HCT116 (cell line): ENCODE results near the gene CCDC183. TPM values are rescaled to one million over a fixed set of nuclear protein-coding genes. Genes with fewer than 3 reads are reported as not detected.

Source experiments
- ATAC-seq: fragments of 200-7000 bp; cut with Tn5 transposase; 2 replicates; pipeline ENCODE4 v1.9.1; 2020; ENCODE audit warnings: mild to moderate bottlenecking, moderate library complexity
- BruUV-seq: library from RNA; stranded (reverse); fragments of 400-500 nt; replicated peaks from 2 replicates; lab custom pipeline; 2021; lab: Mats Ljungman, UMichigan
- CTCF ChIA-PET: fragments of 300-600 bp; sonication (Branson Sonifier 250); formaldehyde crosslinking; loops from one replicate; lab custom pipeline; 2021; ENCODE audit warnings: antibody characterized with exemption; lab: Charles Lee
- POLR2A ChIA-PET: fragments of 300-600, 350-600 bp; sonication (Branson Sonifier 250); formaldehyde crosslinking; loops from one replicate; lab custom pipeline; 2021; ENCODE audit warnings: antibody characterized with exemption; lab: Charles Lee
- RAD21 ChIA-PET, 2 experiments: fragments of 300-600 bp; sonication (Branson Sonifier 250); formaldehyde crosslinking; loops; one replicate each; lab custom pipeline; 2023; ENCODE audit warnings: low total read pairs in 2 of 2; ENCODE audit not compliant: uncharacterized antibody in 2 of 2, unreplicated experiment in 2 of 2, low non-redundant PET in 1 of 2; lab: Charles Lee
- DNase-seq: peaks from one replicate; pipeline ENCODE4 v3.0.0-alpha.2; 2010; ENCODE audit warnings: low read depth, low spot score
- H2AFZ ChIP-seq: fragments of 200-600 bp; shearing (Covaris generic), sonication (generic); 2 replicates; pipeline ENCODE4 v1.6.1; 2017; ENCODE audit warnings: low read depth, mixed run types, mixed read lengths, antibody characterized with exemption, low read length; ENCODE audit not compliant: poor library complexity, severe bottlenecking
- H3K27ac ChIP-seq: 2 replicates; pipeline ENCODE4 v1.5.1; 2012; ENCODE audit warnings: low read depth, low read length
- H3K27me3 ChIP-seq: fragments of 200-600 bp; sonication (generic); 2 replicates; pipeline ENCODE4 v1.6.1; 2016; ENCODE audit warnings: mixed run types, low read length, mixed read lengths; ENCODE audit not compliant: insufficient read depth
- H3K36me3 ChIP-seq, 2 experiments: fragments of 200-500 bp in 1 of 2; fragments of 200-600 bp in 1 of 2; sonication (Bioruptor generic) in 1 of 2; sonication (generic) in 1 of 2; 2 replicates each; pipeline versions ENCODE4 v1.5.1 to v1.6.1; 2014 to 2016; ENCODE audit warnings: low read length in 2 of 2, inconsistent platforms in 1 of 2, mixed read lengths in 1 of 2, mixed run types in 1 of 2; ENCODE audit not compliant: insufficient read depth in 2 of 2, control insufficient read depth in 1 of 2
- H3K4me1 ChIP-seq, 2 experiments: fragments of 200-600 bp in 1 of 2; sonication (generic) in 1 of 2; 2 replicates each; pipeline versions ENCODE4 v1.5.1 to v1.6.1; 2012 to 2017; ENCODE audit warnings: low read length in 2 of 2, inconsistent platforms in 1 of 2, mild to moderate bottlenecking in 1 of 2, mixed read lengths in 1 of 2, mixed run types in 1 of 2, moderate library complexity in 1 of 2; ENCODE audit not compliant: insufficient read depth in 2 of 2, control insufficient read depth in 1 of 2
- H3K4me2 ChIP-seq: fragments of 200-600 bp; sonication (generic); 2 replicates; pipeline ENCODE4 v1.6.1; 2017; ENCODE audit warnings: mixed run types, low read length, mixed read lengths
- H3K4me3 ChIP-seq, 2 experiments: fragments of 200-600 bp in 1 of 2; sonication (generic) in 1 of 2; replicated peaks in 1 of 2; 2 replicates each; pipeline ENCODE4 v1.5.1; 2011 to 2016; ENCODE audit warnings: low read length in 2 of 2, control low read depth in 1 of 2, low read depth in 1 of 2, mild to moderate bottlenecking in 1 of 2, mixed read lengths in 1 of 2, mixed run types in 1 of 2
- H3K79me2 ChIP-seq: fragments of 200-600 bp; sonication (generic); 2 replicates; pipeline ENCODE4 v1.6.1; 2017; ENCODE audit warnings: mild to moderate bottlenecking, mixed run types, low read length, moderate library complexity, mixed read lengths; ENCODE audit not compliant: insufficient read depth
- H3K9ac ChIP-seq: fragments of 200-600 bp; sonication (generic); 2 replicates; pipeline ENCODE4 v1.6.1; 2016; ENCODE audit warnings: low read length, mixed read lengths
- H3K9me2 ChIP-seq: fragments of 200-600 bp; sonication (generic), shearing (Covaris generic); 2 replicates; pipeline ENCODE4 v1.6.1; 2017; ENCODE audit warnings: mixed run types, mild to moderate bottlenecking, moderate library complexity; ENCODE audit not compliant: insufficient read depth
- H3K9me3 ChIP-seq, 2 experiments: fragments of 200-500 bp in 1 of 2; fragments of 200-600 bp in 1 of 2; sonication (Bioruptor generic) in 1 of 2; sonication (generic) in 1 of 2; 2 replicates each; pipeline ENCODE4 v1.6.1; 2014 to 2017; ENCODE audit warnings: low read length in 2 of 2, mixed read lengths in 2 of 2, inconsistent platforms in 1 of 2, low read depth in 1 of 2, mild to moderate bottlenecking in 1 of 2, mixed run types in 1 of 2, moderate library complexity in 1 of 2; ENCODE audit not compliant: control insufficient read depth in 1 of 2, insufficient read depth in 1 of 2
- H4K20me1 ChIP-seq: fragments of 200-600 bp; sonication (generic), shearing (Covaris generic); 2 replicates; pipeline ENCODE4 v1.6.1; 2017; ENCODE audit warnings: mixed run types, mild to moderate bottlenecking, moderate library complexity; ENCODE audit not compliant: insufficient read depth
- ATF3 ChIP-seq: IDR thresholded peaks from 2 replicates; pipeline ENCODE4 v1.6.1; 2012
- CBX3 ChIP-seq: IDR thresholded peaks from 2 replicates; pipeline ENCODE4 v1.6.1; 2012; ENCODE audit warnings: low read depth
- EGR1 ChIP-seq: IDR thresholded peaks from 2 replicates; pipeline ENCODE4 v1.6.1; 2012; ENCODE audit warnings: low read depth
- ELF1 ChIP-seq: IDR thresholded peaks from 2 replicates; pipeline ENCODE4 v1.6.1; 2012; ENCODE audit warnings: low read depth, borderline replicate concordance
- EZH2 ChIP-seq: fragments of 200-600 bp; sonication (generic); IDR thresholded peaks from 2 replicates; pipeline ENCODE4 v1.6.1; 2017; ENCODE audit warnings: antibody characterized with exemption, mixed run types
- EZH2phosphoT487 ChIP-seq: fragments of 200-600 bp; IDR thresholded peaks from 2 replicates; pipeline ENCODE4 v1.6.1; 2018; ENCODE audit warnings: antibody characterized with exemption, borderline replicate concordance
- FOSL1 ChIP-seq: IDR thresholded peaks from 2 replicates; pipeline ENCODE4 v1.6.1; 2012; ENCODE audit warnings: low read depth
- JUND ChIP-seq: IDR thresholded peaks from 2 replicates; pipeline ENCODE4 v1.6.1; 2012
- MAX ChIP-seq: IDR thresholded peaks from 2 replicates; pipeline ENCODE4 v1.6.1; 2012
- POLR2A ChIP-seq: IDR thresholded peaks from 2 replicates; pipeline ENCODE4 v1.7.0; 2011; ENCODE audit warnings: borderline replicate concordance; ENCODE audit not compliant: insufficient read depth, insufficient read length; ENCODE audit errors: extremely low read depth
- POLR2AphosphoS5 ChIP-seq: IDR thresholded peaks from 2 replicates; pipeline ENCODE4 v1.6.1; 2011; ENCODE audit warnings: mild to moderate bottlenecking, low read depth, low read length, moderate library complexity
- RAD21 ChIP-seq: IDR thresholded peaks from 2 replicates; pipeline ENCODE4 v1.6.1; 2012; ENCODE audit warnings: low read depth, mild to moderate bottlenecking
- SIN3A ChIP-seq: IDR thresholded peaks from 2 replicates; pipeline ENCODE4 v1.6.1; 2012; ENCODE audit warnings: low read depth
- SP1 ChIP-seq: IDR thresholded peaks from 2 replicates; pipeline ENCODE4 v1.6.1; 2012; ENCODE audit warnings: low read depth
- SRF ChIP-seq: IDR thresholded peaks from 2 replicates; pipeline ENCODE4 v1.6.1; 2012; ENCODE audit warnings: low read depth
- YY1 ChIP-seq: IDR thresholded peaks from 2 replicates; pipeline ENCODE4 v1.6.1; 2011; ENCODE audit warnings: low read length, low read depth, moderate library complexity, mild to moderate bottlenecking; ENCODE audit not compliant: insufficient replicate concordance; ENCODE audit errors: extremely low read depth
- ZFX ChIP-seq: fragments of 450-650 bp; IDR thresholded peaks from 2 replicates; pipeline ENCODE4 v1.6.1; 2017
- ZNF274 ChIP-seq: fragments of 200-500 bp; sonication (Bioruptor generic); IDR thresholded peaks from 2 replicates; pipeline ENCODE4 v1.6.1; 2014; ENCODE audit warnings: mild to moderate bottlenecking, low read depth, low read length, inconsistent platforms
- intact Hi-C: fragments of 100-400 bp; cut with micrococcal nuclease; formaldehyde crosslinking; loops from 2 replicates; pipeline ENCODE4 v1.10.0; 2022
- total RNA-seq: library from RNA; stranded (reverse); gene quantifications from one replicate; pipeline ENCODE4 v1.2.1, GENCODE V29; 2021; ENCODE audit not compliant: unreplicated experiment

CCDC183 gene
- total RNA-seq, 1 experiment from 2014 or later = 2.8 TPM

DNA sequence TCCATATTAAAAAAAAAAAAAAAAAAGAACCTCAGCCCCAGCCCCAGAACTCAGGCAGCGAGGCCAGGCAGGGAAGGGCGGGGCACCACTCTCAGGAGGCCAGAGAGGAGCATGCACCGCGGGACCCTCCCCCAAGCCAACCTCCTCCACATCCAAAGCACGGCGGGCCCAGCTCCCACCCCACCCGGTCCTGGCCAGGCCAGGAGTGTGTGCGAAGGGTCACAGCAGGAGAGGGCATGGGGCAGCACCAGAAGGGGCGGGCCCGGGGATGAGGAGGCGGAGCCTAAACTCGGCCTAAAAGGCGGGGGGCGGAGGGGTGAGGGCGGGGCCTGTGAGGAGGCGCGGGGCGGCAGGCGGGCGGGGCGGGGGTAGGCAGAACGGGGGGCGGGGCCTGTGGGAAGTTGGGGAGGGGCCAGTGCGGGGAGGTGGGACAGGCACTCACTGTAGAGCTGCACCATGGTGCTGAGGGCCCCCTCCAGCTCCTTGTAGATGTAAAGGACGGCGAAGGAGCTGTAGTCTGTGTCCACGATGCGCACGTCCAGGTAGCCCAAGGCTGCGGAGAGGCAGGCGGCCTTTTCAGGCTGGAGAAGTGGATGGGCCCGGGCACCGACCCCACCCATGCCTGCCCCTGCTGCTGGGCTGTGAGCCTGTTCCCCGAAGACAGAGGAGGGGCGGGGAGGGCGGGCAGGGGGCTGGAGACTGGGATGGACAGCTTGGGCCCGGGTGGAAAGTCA, 33.1 kb upstream of the CCDC183 start:
- peaks cover 13 to 30% of the 10 kb centered on the region in 2 experiments; a peak in 3 of 4 replicates for H3K4me1 ChIP-seq
- no peaks in the 10 kb centered on the region for H3K27me3 ChIP-seq
- ATAC-seq (peak; percentile 74), DNase-seq (peak; percentile 46)
- peak overlapping the region; percentile 56 for H3K4me2 ChIP-seq
- H3K79me2 ChIP-seq = no peaks in the 10 kb centered on the region
- no peak overlapping the region for H3K4me3 ChIP-seq
- no peaks in the 10 kb centered on the region for H3K36me3 ChIP-seq
- ChIA-PET POLR2A (interaction anchor here (0.6 to 0.7 kb wide), 2 partner anchors 8 to 37 kb away, joined by 3 to 4 read pairs; no protein-coding TSS in a partner anchor), RAD21 (no interaction called here), CTCF (interaction anchor here (0.7 to 0.9 kb wide), 2 partner anchors 34 to 266 kb away, joined by 3 read pairs; no protein-coding TSS in a partner anchor)
- H2AFZ ChIP-seq = no peak overlapping the region
- H3K9me3 ChIP-seq = no peaks in the 10 kb centered on the region
- no peaks in the 10 kb centered on the region for H4K20me1 ChIP-seq
- no peak overlapping the region; the same call in 1 of the 2 replicates for H3K27ac ChIP-seq
- H3K9me2 ChIP-seq = no peaks in the 10 kb centered on the region
- intact Hi-C loops = no loop called here
- no peak overlapping the region for H3K9ac ChIP-seq
- no TSS peak for BruUV-seq
- TF ChIP-seq ZNF274 (no peak), RAD21 (no peak), ELF1 (no peak), SRF (no peak), YY1 (no peak), ZFX (no peak), EZH2phosphoT487 (no peak), CBX3 (no peak)
- TF ChIP-seq, all 23 proteins: peak for 0

GRCh38 chr9:136763649-136764035, 32.5 kb upstream of the CCDC183 start:
- ATAC-seq (no peak), DNase-seq (no peak)
- RAD21 ChIA-PET = no interaction called here
- Histone ChIP-seq H3K4me2 (no peak overlapping the region), H3K4me1 (peaks cover 13 to 30% of the 10 kb centered on the region in 2 experiments; a peak in 3 of 4 replicates), H3K9me2 (no peaks in the 10 kb centered on the region), H3K9me3 (no peaks in the 10 kb centered on the region), H3K27ac (no peak overlapping the region; the same call in 1 of the 2 replicates), H3K27me3 (no peaks in the 10 kb centered on the region), H4K20me1 (no peaks in the 10 kb centered on the region), H3K9ac (no peak overlapping the region), H3K79me2 (no peaks in the 10 kb centered on the region), H2AFZ (no peak overlapping the region), H3K36me3 (no peaks in the 10 kb centered on the region), H3K4me3 (no peak overlapping the region)
- POLR2A ChIA-PET = interaction anchor here (0.6 to 0.7 kb wide), 2 partner anchors 8 to 36 kb away, joined by 3 to 4 read pairs; no protein-coding TSS in a partner anchor
- CTCF ChIA-PET = interaction anchor here (0.7 to 0.9 kb wide), 2 partner anchors 34 to 266 kb away, joined by 3 read pairs; no protein-coding TSS in a partner anchor
- BruUV-seq = no TSS peak
- intact Hi-C loops = no loop called here
- TF ChIP-seq SP1 (no peak), SRF (no peak), ATF3 (no peak), POLR2AphosphoS5 (no peak), FOSL1 (no peak), JUND (no peak), ZFX (no peak), EZH2 (no peak), POLR2A (no peak), SIN3A (no peak), ZNF274 (no peak), RAD21 (no peak), EGR1 (no peak), ELF1 (no peak), MAX (no peak)
